ENCODE measurements around the gene SPEM3. TPM values are rescaled to one million over a fixed set of nuclear protein-coding genes. Genes with fewer than 3 reads are reported as not detected.

Gene SPEM3
- total RNA-seq, 4 donors from 2014 or later: not detected

GRCh38 chr17:7389924-7390910, 38.4 kb upstream of the SPEM3 start:
- H3K36me3 ChIP-seq: no peaks in the 10 kb centered on the region
- in situ Hi-C loops (cut with MboI; ENCODE audit: low pct_ligation_motif_present in 1 of 4, low pct_unique_long_range_greater_than_20kb in 1 of 4, low sequenced_read_pairs in 3 of 4): no loop called here

GRCh38 chr17:7391307-7391706, 37.4 kb upstream of the SPEM3 start:
- 70 to 73% methylated on average over 2 of the region's 2 CpGs for WGBS, 2 donors (ENCODE audit: low coverage in 1 of 2)
- no peak for DNase-seq
- Histone ChIP-seq H3K27ac (no peak overlapping the region), H3K36me3 (no peaks in the 10 kb centered on the region), H3K9me3 (no peaks in the 10 kb centered on the region), H3K4me1 (peaks cover 11 to 22% (median 17%) of the 10 kb centered on the region in 4 donors), H3K27me3 (no peaks in the 10 kb centered on the region), H3K4me3 (no peak overlapping the region)
- intact Hi-C loops (cut with DNase I; ENCODE audit: low total_unique reads) (no loop called here), in situ Hi-C loops (cut with MboI; ENCODE audit: low pct_ligation_motif_present in 1 of 4, low pct_unique_long_range_greater_than_20kb in 1 of 4, low sequenced_read_pairs in 3 of 4) (no loop called here)
- TF ChIP-seq, protein P1, sequence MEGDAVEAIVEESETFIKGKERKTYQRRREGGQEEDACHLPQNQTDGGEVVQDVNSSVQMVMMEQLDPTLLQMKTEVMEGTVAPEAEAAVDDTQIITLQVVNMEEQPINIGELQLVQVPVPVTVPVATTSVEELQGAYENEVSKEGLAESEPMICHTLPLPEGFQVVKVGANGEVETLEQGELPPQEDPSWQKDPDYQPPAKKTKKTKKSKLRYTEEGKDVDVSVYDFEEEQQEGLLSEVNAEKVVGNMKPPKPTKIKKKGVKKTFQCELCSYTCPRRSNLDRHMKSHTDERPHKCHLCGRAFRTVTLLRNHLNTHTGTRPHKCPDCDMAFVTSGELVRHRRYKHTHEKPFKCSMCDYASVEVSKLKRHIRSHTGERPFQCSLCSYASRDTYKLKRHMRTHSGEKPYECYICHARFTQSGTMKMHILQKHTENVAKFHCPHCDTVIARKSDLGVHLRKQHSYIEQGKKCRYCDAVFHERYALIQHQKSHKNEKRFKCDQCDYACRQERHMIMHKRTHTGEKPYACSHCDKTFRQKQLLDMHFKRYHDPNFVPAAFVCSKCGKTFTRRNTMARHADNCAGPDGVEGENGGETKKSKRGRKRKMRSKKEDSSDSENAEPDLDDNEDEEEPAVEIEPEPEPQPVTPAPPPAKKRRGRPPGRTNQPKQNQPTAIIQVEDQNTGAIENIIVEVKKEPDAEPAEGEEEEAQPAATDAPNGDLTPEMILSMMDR (IDR thresholded peaks at IDR 0.05): no peak
- TF ChIP-seq EP300 (IDR thresholded peaks at IDR 0.05; ENCODE audit: low read depth) (no peak), POLR2A (IDR thresholded peaks at IDR 0.05) (no peak), POLR2AphosphoS5 (IDR thresholded peaks at IDR 0.05) (no peak)

More at GRCh38 chr17:7389924-7390910, 38.4 kb upstream of the SPEM3 start:
- H3K27me3 ChIP-seq: no peaks in the 10 kb centered on the region
- no peak overlapping the region for H3K4me3 ChIP-seq
- TF ChIP-seq EP300 (IDR thresholded peaks at IDR 0.05; ENCODE audit: low read depth) (no peak), POLR2AphosphoS5 (IDR thresholded peaks at IDR 0.05) (no peak), POLR2A (IDR thresholded peaks at IDR 0.05) (no peak)
- TF ChIP-seq, protein P1 (IDR thresholded peaks at IDR 0.05): no peak
- H3K4me1 ChIP-seq: peaks cover 10 to 20% (median 14%) of the 10 kb centered on the region in 4 donors
- WGBS, 2 donors (ENCODE audit: low coverage in 1 of 2): 92% methylated on average over 19 of the region's 19 CpGs; no CpG with 5 or more reads in 1 of the 2 donors
- H3K9me3 ChIP-seq: no peaks in the 10 kb centered on the region
- no peak for DNase-seq
- intact Hi-C loops (cut with DNase I; ENCODE audit: low total_unique reads): no loop called here
- H3K27ac ChIP-seq: no peak overlapping the region

DNA sequence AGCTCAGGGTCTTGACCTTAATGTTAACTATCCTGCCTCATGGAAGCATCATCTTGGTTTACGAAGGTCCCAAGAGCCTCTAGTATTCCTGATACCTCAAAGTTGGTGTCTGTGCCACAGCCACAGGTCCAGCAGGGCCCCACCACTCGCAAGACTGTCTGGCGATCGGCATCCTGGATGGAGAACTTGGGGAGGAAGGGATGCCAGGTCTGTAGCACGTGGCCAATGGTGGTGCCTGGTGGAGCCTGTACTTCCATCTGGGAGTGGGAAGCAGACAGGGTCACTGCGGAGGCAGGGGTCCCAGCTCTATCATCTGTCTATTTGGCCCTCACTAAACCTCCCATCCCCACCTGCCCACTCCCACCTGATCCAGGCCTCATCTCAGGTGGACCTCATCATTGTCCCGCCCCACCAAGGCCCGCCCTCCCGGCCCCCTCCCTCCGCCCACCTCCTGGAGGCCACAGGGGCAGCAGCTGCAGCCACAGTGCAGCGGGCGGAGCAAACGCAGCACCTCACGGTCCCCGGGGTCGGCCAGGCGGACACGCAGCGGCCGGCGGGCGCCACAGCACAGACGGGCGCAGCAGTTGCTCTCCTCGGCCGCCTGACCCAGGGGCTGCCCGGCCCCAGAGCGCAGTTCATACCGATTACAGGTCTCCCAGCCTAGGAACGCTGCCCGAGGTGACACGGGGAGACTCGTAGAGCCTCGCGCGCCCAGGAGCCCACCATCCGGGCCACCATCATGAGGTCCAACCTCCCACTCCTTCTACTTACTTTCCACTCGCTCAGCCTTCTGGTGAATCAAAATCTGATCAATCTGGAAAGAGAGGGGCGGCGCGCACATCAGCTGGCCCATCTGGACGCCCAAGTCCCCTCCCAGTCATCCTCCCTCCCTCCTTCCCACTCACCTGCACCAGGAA, 35.7 kb upstream of the SPEM3 start:
- 83 to 88% methylated on average over 1 to 32 of the region's 42 CpGs for WGBS, 2 donors (ENCODE audit: low coverage in 1 of 2)
- H3K9me3 ChIP-seq: no peaks in the 10 kb centered on the region
- H3K27ac ChIP-seq: peak overlapping the region in 3 of 4 donors; percentile 93 to 98 (median 95)
- in situ Hi-C loops (cut with MboI; ENCODE audit: low pct_ligation_motif_present in 1 of 4, low pct_unique_long_range_greater_than_20kb in 1 of 4, low sequenced_read_pairs in 3 of 4) (no loop called here), intact Hi-C loops (cut with DNase I; ENCODE audit: low total_unique reads) (no loop called here)
- TF ChIP-seq, protein P1 (IDR thresholded peaks at IDR 0.05): no peak
- TF ChIP-seq POLR2AphosphoS5 (IDR thresholded peaks at IDR 0.05) (no peak), EP300 (IDR thresholded peaks at IDR 0.05; ENCODE audit: low read depth) (no peak), POLR2A (IDR thresholded peaks at IDR 0.05) (no peak)
- no peaks in the 10 kb centered on the region for H3K27me3 ChIP-seq
- no peaks in the 10 kb centered on the region for H3K36me3 ChIP-seq
- peaks cover 11 to 22% (median 17%) of the 10 kb centered on the region in 4 donors for H3K4me1 ChIP-seq
- no peak for DNase-seq
- peak overlapping the region in 2 of 4 donors; percentile 86 to 91 for H3K4me3 ChIP-seq
